GM10248 (cell line): ENCODE data around the gene SP140L.
"Not testable (repeated sequence)": the region's sequence is repeated elsewhere in the genome, so short reads cannot be mapped to it uniquely, and the experiment has no call there.

Source experiments
- CTCF ChIA-PET: fragments of 300-600 bp; sonication (Branson Sonifier 250); formaldehyde crosslinking; extraction: SDS; loops from one replicate; lab custom pipeline; 2021; ENCODE audit warnings: antibody characterized with exemption; lab: Yijun Ruan, JAX
- POLR2A ChIA-PET: fragments of 350-650 bp; sonication (Branson Sonifier 250); formaldehyde crosslinking; extraction: SDS; loops from one replicate; lab custom pipeline; 2020; ENCODE audit warnings: antibody characterized with exemption; lab: Yijun Ruan, JAX
- DNase-seq: peaks from one replicate; pipeline ENCODE4 v3.0.0; 2012; ENCODE audit errors: extremely low spot score
- TF ChIP-seq, protein P1 (sequence below): IDR thresholded peaks from 2 replicates; pipeline ENCODE4 v1.5.1; 2012; ENCODE audit warnings: mild to moderate bottlenecking, low read depth; ENCODE audit errors: extremely low read depth, missing control alignments, control extremely low read depth

SP140L gene

DNA sequence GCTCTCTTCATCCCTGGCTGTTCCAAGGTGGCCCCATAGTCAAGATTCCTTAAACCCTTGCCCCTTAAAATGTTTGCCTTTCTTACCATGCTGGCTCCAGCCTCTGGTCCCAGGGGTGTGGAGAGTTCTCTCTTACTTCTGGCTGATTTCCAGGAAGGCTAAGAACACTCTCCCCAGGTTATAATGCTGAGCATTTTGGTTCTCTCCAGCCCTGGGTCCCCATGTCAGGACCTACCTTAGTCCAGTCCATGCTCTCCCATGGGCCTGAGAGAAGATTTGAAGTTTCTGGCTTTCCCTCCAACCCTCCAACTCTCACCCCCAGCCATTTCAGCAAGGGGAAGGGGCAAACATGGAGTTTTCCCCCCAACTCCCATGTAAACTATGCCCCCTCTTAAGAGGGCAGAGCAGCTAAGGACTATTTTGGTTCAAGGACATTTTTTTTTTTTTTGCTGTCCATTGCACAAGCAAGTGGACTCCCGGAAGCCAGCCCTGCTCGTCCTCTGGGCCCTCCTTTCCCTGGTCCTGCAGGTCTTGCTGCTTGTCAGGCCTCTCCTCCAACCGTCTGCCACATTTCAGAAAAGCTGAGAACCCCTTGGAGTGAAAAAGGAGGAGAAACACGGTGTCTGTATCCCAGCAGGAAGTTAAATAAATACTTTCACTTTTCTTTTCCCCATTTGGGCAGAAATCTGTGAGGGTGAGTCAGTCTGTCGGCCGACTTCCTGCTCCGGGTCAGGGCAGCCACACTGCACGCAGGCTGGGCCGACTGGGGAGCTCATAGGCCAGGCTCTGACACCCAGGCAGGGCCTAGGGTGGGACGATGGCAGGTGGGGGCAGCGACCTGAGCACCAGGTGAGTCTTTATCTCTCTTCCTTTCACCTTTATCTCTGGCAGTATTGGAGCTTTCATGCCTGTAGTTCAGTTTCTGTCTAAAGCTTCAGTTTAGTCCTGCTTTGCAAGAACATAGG is at the start of gene SP140L:
TSS of gene SP140L (plus strand) at position 741 of the 965 bp plus-strand sequence. CDS start at position 818, 77 bp downstream.
- TF ChIP-seq, protein P1, sequence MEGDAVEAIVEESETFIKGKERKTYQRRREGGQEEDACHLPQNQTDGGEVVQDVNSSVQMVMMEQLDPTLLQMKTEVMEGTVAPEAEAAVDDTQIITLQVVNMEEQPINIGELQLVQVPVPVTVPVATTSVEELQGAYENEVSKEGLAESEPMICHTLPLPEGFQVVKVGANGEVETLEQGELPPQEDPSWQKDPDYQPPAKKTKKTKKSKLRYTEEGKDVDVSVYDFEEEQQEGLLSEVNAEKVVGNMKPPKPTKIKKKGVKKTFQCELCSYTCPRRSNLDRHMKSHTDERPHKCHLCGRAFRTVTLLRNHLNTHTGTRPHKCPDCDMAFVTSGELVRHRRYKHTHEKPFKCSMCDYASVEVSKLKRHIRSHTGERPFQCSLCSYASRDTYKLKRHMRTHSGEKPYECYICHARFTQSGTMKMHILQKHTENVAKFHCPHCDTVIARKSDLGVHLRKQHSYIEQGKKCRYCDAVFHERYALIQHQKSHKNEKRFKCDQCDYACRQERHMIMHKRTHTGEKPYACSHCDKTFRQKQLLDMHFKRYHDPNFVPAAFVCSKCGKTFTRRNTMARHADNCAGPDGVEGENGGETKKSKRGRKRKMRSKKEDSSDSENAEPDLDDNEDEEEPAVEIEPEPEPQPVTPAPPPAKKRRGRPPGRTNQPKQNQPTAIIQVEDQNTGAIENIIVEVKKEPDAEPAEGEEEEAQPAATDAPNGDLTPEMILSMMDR: no peak
- CTCF ChIA-PET: interaction anchor here (0.8 to 1.2 kb wide), 3 partner anchors 10 to 29 kb away, joined by 3 to 5 read pairs (median 4); no protein-coding TSS in a partner anchor
- peak; percentile 79 for DNase-seq
- POLR2A ChIA-PET: no interaction called here

DNA sequence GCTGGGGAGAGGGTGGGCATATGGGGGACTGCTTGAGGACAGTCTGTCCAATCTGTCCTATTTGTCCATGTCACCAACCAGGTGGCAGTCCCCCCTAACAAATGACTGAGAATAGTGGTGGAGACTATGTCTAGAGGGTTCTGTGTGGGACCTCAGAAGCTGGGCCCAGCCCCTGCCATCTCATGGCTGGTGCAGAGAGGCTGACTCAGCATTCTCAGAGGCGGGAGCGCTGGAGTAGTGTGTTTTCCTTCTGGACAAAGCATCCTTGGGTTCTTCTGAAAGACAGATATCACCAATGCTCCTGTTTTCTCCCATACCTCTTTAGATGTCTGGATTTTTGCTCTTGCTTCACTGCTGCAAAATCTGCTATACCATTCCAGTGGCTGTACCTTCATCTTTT is 44.1 kb upstream of the SP140L start:
- CTCF ChIA-PET: no interaction called here
- POLR2A ChIA-PET: no interaction called here

DNA sequence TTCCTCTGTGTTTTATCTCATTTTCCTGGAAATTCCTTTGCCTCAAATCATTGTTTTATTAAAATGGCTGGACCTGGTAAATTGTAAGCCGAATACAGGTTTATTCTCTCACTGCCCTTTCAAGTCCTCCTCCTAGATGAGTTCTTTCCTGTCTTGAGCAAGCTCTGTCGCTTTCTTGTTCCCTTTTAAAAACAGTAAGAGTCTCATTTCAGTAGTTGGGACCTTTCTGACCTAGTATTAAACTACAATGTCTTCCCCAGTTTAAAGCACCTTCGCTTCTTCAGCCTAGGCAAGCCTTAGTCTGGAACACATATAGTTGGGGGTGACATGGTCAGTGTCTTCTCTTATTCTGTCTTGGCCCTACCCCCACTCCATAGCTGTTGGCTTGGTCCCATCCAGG is 40.9 kb upstream of the SP140L start:
- no peak for DNase-seq
- ChIA-PET POLR2A (no interaction called here), CTCF (no interaction called here)
- TF ChIP-seq, protein P1: no peak

More for the DNA sequence above, 44.1 kb upstream of the SP140L start:
- TF ChIP-seq, protein P1: no peak
- no peak for DNase-seq

DNA sequence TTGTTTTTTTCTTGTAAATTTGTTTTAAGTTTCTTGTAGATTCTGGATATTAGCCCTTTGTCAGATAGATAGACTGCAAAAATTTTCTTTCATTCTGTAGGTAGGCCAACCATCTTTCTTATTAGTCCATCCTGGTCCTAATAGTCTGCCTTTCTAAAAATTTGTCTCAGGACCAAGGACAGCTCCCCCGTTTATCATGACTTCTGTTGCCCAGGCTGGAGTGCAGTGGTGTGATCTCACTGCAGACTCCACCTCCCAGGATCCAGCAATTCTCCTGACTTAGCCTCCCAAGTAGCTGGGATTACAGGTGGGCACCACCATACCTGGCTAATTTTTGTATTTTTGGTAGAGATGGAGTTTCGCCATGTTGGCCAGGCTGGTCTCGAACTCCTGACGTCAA is 37.7 kb upstream of the SP140L start:
- CTCF ChIA-PET: interaction anchor here (1.3 kb wide), 1 partner anchor 9 kb away, joined by 3 read pairs; no protein-coding TSS in a partner anchor
- POLR2A ChIA-PET, DNase-seq: not testable (repeated sequence)

DNA sequence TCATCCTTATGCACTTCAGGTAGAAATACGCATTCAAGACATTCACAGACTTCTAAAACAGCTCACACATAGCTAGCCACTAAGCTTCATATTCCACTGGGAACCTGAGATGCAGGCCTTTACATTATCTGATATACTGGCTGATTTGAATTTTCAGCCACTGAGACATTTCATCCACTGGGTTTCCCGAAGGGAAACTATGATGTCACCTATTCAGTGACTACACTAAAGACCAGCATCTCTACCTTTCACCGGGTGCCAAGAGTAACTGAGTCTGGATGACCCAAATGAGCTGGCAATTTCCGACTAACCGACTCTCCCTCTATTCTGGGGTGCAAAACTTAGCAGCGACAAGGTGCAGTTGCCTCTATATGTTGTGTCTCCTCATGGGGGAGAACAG is 31.8 kb upstream of the SP140L start:
- DNase-seq: no peak
- TF ChIP-seq, protein P1: no peak
- ChIA-PET POLR2A (no interaction called here), CTCF (no interaction called here)

DNA sequence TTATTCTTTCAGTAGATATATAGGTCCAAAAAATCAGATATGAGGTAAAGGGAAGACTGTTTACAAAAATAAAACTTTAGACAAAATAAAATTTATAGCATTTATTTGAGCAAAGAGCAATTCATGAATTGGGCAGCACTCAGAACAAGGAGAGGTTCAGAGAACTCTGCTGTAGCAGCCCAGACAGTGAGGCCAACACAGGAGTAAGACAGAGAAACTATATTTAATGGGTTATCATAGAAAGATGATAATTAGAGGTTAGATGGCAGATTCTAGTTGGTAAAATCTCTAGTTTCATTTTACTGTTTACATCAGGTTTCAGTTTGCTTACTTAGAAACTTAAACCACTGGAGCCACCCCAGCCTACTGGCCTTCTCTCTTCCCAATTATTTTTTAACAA is 30.1 kb upstream of the SP140L start:
- POLR2A ChIA-PET: no interaction called here
- CTCF ChIA-PET: interaction anchor here (0.6 to 1.6 kb wide), 2 partner anchors 16 to 21 kb away, joined by 3 read pairs; no protein-coding TSS in a partner anchor
- TF ChIP-seq, protein P1: no peak
- DNase-seq: no peak

DNA sequence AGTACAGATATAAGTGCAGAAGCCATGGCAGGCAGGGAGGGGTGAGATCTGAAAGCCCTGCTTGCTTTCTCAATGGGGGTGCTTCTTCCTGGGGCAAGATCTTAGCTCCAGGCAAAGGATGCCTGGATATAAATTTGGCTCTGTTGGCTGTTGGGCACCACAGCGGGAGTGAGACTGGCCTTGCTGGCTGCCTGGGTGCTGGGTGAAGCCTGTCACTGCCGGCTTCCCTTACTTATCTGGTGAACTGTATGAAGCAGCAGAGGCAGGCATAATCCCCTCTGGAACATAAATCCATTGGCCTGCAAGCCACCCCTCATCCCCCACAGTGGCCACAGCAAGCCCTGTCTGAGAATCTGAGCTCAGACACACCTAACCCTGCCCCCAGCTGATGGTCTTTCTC is 27.4 kb upstream of the SP140L start:
- TF ChIP-seq, protein P1: no peak
- ChIA-PET POLR2A (no interaction called here), CTCF (no interaction called here)
- DNase-seq: no peak
